ENCODE measurements around the gene SLC25A11. TPM values are rescaled to one million over a fixed set of nuclear protein-coding genes. Genes with fewer than 3 reads are reported as not detected.
A peak's percentile ranks its signal among the peaks of the same experiment; 100 is the strongest.

Gene SLC25A11
- total and polyA plus RNA-seq, 2 donors (not counting 3 experiments of a cell fraction or from before 2014, with no cell fraction given) = 58.2 to 95.2 TPM

- Histone ChIP-seq H3K9me1 (replicated peaks; ENCODE audit: control insufficient read depth, extremely low read depth, insufficient read depth, low read length) (no peaks in the 10 kb centered on the region), H3K27me3 (ENCODE audit: control insufficient read depth in 2 of 2, insufficient read depth in 2 of 2, low read length in 2 of 2) (no peaks in the 10 kb centered on the region), H3K79me2 (ENCODE audit: control insufficient read depth, insufficient read depth, low read length) (no peaks in the 10 kb centered on the region), H3K9me3 (replicated peaks; ENCODE audit: control insufficient read depth, insufficient read depth, low read length) (no peaks in the 10 kb centered on the region), H3K27ac (ENCODE audit: insufficient read depth, low read depth, low read length) (peak overlapping the region; percentile 27), H2AFZ (ENCODE audit: low read depth, low read length) (peak overlapping the region; percentile 44), H3K4me1 (ENCODE audit: control insufficient read depth, extremely low read depth, insufficient read depth, low read length) (peaks cover 24% of the 10 kb centered on the region), H3K36me3 (ENCODE audit: control insufficient read depth in 2 of 2, extremely low read depth in 1 of 2, insufficient read depth in 2 of 2, low read length in 2 of 2) (no peaks in the 10 kb centered on the region), H3K4me2 (ENCODE audit: insufficient read depth, low read length) (peak overlapping the region; percentile 13), H4K20me1 (replicated peaks; ENCODE audit: control insufficient read depth, extremely low read depth, insufficient read depth, low read length) (no peaks in the 10 kb centered on the region), H3K9ac (replicated peaks; ENCODE audit: extremely low read depth, insufficient read depth, low read length) (peak overlapping the region; percentile 20), H3K4me3 (replicated peaks in 1 of 3; ENCODE audit: insufficient read depth in 1 of 3, low read depth in 1 of 3, low read length in 3 of 3) (no peak overlapping the region)
- dilution Hi-C loops (cut with MboI; ENCODE audit: extremely low pct_ligation_motif_present, low sequenced_read_pairs) = no loop called here
- ChIA-PET POLR2A (interaction anchor here (0.8 to 1.0 kb wide), 3 partner anchors 9 to 14 kb away, joined by 3 to 4 read pairs (median 4); partner anchors contain the start of genes RNF167, SLC25A11 and SPAG7), CTCF (interaction anchor here (1.0 to 1.5 kb wide), 4 partner anchors 11 to 45 kb away, joined by 3 to 11 read pairs (median 4); partner anchors contain the start of genes RNF167, SLC25A11 and SPAG7)
- TF ChIP-seq EZH2 (IDR thresholded peaks at IDR 0.05; ENCODE audit: borderline replicate concordance, low read depth, low read length, severe bottlenecking) (no peak), POLR2AphosphoS5 (IDR thresholded peaks at IDR 0.05; ENCODE audit: insufficient read depth, low read depth, low read length) (peak; percentile 16), MYC (IDR thresholded peaks at IDR 0.05; ENCODE audit: low read depth, low read length) (no peak), FOS (IDR thresholded peaks at IDR 0.05; ENCODE audit: borderline replicate concordance, insufficient read depth, low read length) (no peak)
- DNase-seq (ENCODE audit: low read depth, low spot score) (peak; percentile 37), FAIRE-seq (peak; percentile 90)
- BruUV-seq (replicated peaks) = no TSS peak
- intact Hi-C loops (cut with micrococcal nuclease) = no loop called here
Measured at GRCh38 chr17:4953451-4953961, 13.7 kb upstream of the SLC25A11 start.

- Histone ChIP-seq H3K4me3 (replicated peaks in 1 of 3; ENCODE audit: insufficient read depth in 1 of 3, low read depth in 1 of 3, low read length in 3 of 3) (no peak overlapping the region), H3K36me3 (ENCODE audit: control insufficient read depth in 2 of 2, extremely low read depth in 1 of 2, insufficient read depth in 2 of 2, low read length in 2 of 2) (peaks cover 0 to 3% of the 10 kb centered on the region in 2 experiments), H2AFZ (ENCODE audit: low read depth, low read length) (no peak overlapping the region), H3K79me2 (ENCODE audit: control insufficient read depth, insufficient read depth, low read length) (peaks cover 19% of the 10 kb centered on the region), H3K9me1 (replicated peaks; ENCODE audit: control insufficient read depth, extremely low read depth, insufficient read depth, low read length) (no peaks in the 10 kb centered on the region), H3K27me3 (ENCODE audit: control insufficient read depth in 2 of 2, insufficient read depth in 2 of 2, low read length in 2 of 2) (no peaks in the 10 kb centered on the region), H3K9ac (replicated peaks; ENCODE audit: extremely low read depth, insufficient read depth, low read length) (no peak overlapping the region), H3K4me2 (ENCODE audit: insufficient read depth, low read length) (no peak overlapping the region), H3K9me3 (replicated peaks; ENCODE audit: control insufficient read depth, insufficient read depth, low read length) (no peaks in the 10 kb centered on the region), H4K20me1 (replicated peaks; ENCODE audit: control insufficient read depth, extremely low read depth, insufficient read depth, low read length) (no peaks in the 10 kb centered on the region), H3K4me1 (ENCODE audit: control insufficient read depth, extremely low read depth, insufficient read depth, low read length) (peaks cover 27% of the 10 kb centered on the region), H3K27ac (ENCODE audit: insufficient read depth, low read depth, low read length) (no peak overlapping the region)
- TF ChIP-seq FOS (IDR thresholded peaks at IDR 0.05; ENCODE audit: borderline replicate concordance, insufficient read depth, low read length) = no peak
- TF ChIP-seq, protein P1, sequence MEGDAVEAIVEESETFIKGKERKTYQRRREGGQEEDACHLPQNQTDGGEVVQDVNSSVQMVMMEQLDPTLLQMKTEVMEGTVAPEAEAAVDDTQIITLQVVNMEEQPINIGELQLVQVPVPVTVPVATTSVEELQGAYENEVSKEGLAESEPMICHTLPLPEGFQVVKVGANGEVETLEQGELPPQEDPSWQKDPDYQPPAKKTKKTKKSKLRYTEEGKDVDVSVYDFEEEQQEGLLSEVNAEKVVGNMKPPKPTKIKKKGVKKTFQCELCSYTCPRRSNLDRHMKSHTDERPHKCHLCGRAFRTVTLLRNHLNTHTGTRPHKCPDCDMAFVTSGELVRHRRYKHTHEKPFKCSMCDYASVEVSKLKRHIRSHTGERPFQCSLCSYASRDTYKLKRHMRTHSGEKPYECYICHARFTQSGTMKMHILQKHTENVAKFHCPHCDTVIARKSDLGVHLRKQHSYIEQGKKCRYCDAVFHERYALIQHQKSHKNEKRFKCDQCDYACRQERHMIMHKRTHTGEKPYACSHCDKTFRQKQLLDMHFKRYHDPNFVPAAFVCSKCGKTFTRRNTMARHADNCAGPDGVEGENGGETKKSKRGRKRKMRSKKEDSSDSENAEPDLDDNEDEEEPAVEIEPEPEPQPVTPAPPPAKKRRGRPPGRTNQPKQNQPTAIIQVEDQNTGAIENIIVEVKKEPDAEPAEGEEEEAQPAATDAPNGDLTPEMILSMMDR (IDR thresholded peaks at IDR 0.05; ENCODE audit: extremely low read depth in 1 of 2, insufficient read depth in 1 of 2, low read depth in 1 of 2, low read length in 2 of 2) = no peak
- no peak for TF ChIP-seq MYC (IDR thresholded peaks at IDR 0.05; ENCODE audit: low read depth, low read length)
- TF ChIP-seq, protein P2, sequence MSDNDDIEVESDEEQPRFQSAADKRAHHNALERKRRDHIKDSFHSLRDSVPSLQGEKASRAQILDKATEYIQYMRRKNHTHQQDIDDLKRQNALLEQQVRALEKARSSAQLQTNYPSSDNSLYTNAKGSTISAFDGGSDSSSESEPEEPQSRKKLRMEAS (IDR thresholded peaks at IDR 0.05; ENCODE audit: insufficient read depth, insufficient read length) = no peak
- no peak for DNase-seq (ENCODE audit: low read depth, low spot score)
- intact Hi-C loops (cut with micrococcal nuclease) = no loop called here
- ChIA-PET CTCF (interaction anchor here (1.2 to 1.7 kb wide), 2 partner anchors 16 to 42 kb away, joined by 7 to 9 read pairs; partner anchors contain the start of gene SPAG7), POLR2A (interaction anchor here (0.7 to 3.1 kb wide), 3 partner anchors 11 to 244 kb away, joined by 3 to 15 read pairs (median 4); partner anchors contain the start of genes RNF167 and SPAG7)
- no TSS peak for BruUV-seq (replicated peaks)
- dilution Hi-C loops (cut with MboI; ENCODE audit: extremely low pct_ligation_motif_present, low sequenced_read_pairs) = no loop called here
- no peak for FAIRE-seq
Measured at GRCh38 chr17:4951486-4951885, 11.6 kb upstream of the SLC25A11 start.
